ENCODE measurements around the gene RPS24.

The RPS24 gene

GRCh38 chr10:78058562-78058961 lies 24.9 kb downstream of the RPS24 start:
- TF ChIP-seq GATA3 (IDR thresholded peaks at IDR 0.05; ENCODE audit: low read depth, low read length) (no peak), GATA2 (IDR thresholded peaks at IDR 0.05; ENCODE audit: low read depth, low read length) (no peak)

GRCh38 chr10:78059906-78060702 lies 26.4 kb downstream of the RPS24 start:
- TF ChIP-seq GATA2 (IDR thresholded peaks at IDR 0.05; ENCODE audit: low read depth, low read length): no peak
- TF ChIP-seq GATA3 (IDR thresholded peaks at IDR 0.05; ENCODE audit: low read depth, low read length): no peak

DNA sequence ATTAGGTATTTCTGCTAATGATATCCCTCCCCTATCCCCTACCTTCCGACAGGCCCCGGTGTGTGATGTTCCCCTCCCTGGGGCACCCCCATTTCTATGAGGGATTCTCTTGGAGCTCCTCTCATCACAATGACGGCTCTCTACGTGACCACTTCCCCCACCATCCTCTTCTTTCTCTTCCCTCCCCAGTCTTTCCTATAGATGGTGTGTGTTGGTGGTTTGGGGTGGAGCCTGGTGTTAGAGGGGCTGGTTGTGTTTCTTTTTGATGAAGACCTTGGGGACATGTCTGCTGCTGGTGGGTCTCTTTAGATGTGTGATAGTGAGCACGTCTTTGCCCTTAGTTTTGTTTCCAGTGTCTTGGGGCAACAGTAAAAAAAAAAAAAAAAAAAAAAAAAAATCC lies 28.6 kb downstream of the RPS24 start:
- TF ChIP-seq GATA3 (IDR thresholded peaks at IDR 0.05; ENCODE audit: low read depth, low read length): no peak
- no peak for TF ChIP-seq GATA2 (IDR thresholded peaks at IDR 0.05; ENCODE audit: low read depth, low read length)

DNA sequence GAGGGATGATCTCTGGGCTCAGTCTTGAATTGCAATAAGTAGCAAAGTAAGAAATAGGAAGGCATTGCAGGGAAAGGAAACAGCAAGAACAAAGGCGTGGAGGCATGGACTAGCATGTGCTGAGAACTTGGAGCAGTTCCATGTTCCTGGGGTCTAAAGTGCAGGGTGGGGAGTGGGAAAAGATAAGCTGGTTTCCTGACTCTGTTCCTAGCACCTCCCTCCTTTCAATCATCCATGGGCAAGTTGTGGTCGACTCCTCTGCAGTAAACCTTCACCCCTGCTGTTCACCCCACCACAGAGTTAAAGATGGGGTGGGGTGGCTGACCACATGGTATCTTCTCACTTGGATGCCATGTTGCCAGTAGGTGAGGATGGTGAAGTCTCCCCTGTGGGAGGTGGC lies 29.6 kb downstream of the RPS24 start:
- TF ChIP-seq GATA3 (IDR thresholded peaks at IDR 0.05; ENCODE audit: low read depth, low read length) (no peak), GATA2 (IDR thresholded peaks at IDR 0.05; ENCODE audit: low read depth, low read length) (no peak)

- no peak for TF ChIP-seq GATA2 (IDR thresholded peaks at IDR 0.05; ENCODE audit: low read depth, low read length)
- no peak for TF ChIP-seq GATA3 (IDR thresholded peaks at IDR 0.05; ENCODE audit: low read depth, low read length)
Observed at GRCh38 chr10:78065611-78066010, 31.9 kb downstream of the RPS24 start.

DNA sequence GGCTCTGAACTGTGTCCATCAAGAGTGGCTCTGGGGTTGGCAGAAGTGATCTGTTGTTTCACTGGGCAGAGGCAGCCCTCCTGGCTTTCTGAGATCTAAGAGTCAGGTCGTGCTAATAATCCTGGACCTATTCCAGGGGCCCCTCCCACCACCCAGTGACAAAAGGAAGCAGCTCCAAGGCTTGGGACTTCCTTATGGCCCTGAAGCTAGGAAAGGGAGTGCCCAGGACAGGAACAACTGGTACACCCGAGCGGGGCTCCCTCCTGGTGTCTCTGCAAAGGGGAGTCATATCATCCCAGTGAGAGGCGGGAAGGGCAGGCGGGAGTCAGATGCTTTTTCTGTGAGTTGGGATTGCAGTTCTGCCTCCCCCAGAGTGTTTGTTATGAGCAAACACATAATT lies 32.3 kb downstream of the RPS24 start:
- TF ChIP-seq GATA2 (IDR thresholded peaks at IDR 0.05; ENCODE audit: low read depth, low read length) (no peak), GATA3 (IDR thresholded peaks at IDR 0.05; ENCODE audit: low read depth, low read length) (no peak)

DNA sequence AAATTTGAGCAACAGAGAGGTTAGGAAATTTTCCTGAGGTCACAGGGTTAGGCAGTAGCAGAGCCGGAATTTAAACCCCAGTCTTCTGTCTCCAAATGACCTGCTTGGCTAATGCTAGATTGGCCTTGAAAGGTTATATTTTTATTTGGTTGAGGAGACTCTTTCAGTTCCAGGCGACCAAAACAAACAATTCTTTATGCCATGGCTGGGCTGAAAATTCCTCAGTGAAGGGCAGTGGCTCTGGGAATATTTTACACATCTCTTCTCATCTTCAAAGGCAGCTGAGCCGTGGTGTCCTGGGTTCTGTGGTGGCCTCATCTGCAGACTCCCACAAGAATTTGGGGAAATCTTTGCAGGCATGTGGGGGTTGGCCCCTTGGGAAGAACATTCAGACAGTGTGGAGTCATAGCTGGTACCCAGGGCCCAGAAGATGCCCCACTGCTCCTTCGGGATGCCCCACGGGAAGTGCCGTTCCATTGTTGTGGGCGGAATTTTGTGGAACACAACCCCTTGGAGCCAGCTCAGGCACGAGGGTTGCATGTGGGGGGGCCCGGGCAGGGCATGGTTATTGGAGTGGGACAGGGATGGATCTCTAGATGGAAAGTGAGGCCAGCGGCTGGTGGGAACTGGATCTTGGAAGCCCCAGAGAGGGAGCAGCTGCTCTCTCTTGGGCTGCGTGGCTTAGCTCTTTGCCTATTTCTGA lies 33.2 kb downstream of the RPS24 start:
- TF ChIP-seq GATA3 (IDR thresholded peaks at IDR 0.05; ENCODE audit: low read depth, low read length) (no peak), GATA2 (IDR thresholded peaks at IDR 0.05; ENCODE audit: low read depth, low read length) (no peak)

DNA sequence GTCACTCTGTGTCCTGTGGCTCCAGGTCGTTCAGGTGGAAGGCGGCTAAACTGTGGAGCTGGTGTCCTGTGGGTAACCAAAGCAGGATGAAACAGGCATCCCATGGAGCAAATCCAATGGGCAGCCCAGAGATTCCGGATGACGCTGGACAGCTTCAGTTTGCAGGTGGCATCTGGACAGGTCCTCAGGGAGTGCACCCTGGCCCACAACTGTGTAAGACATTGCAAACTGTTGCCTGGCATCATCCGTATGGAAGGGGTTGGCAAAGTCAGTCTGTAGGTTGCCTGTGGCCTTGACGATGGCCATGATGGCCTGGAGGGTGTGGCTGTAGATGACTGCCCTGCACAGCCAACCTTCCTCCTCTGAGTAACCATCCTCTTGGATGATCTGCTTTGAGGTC lies 35.5 kb downstream of the RPS24 start:
- TF ChIP-seq GATA3 (IDR thresholded peaks at IDR 0.05; ENCODE audit: low read depth, low read length) (no peak), GATA2 (IDR thresholded peaks at IDR 0.05; ENCODE audit: low read depth, low read length) (no peak)

DNA sequence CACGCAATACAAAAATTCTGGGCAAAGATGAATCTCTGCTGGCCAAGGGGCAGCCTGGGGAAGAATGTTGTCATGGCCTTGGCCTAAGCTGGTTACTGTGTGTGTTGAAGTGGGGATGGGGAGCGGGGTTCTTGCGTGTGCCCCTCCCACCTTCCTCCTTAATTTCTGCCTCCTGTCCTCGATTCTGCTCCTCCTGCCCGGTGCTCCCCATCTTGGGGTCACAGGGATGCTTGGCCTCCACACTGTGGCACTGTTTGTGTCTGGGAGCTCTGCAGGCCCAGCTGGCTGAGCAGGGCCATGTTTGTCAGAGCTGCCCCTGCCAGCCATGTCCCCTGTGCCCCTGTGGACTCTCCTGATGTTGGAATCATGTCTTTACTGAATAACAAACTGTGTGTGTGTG lies 37.1 kb downstream of the RPS24 start:
- TF ChIP-seq GATA3 (IDR thresholded peaks at IDR 0.05; ENCODE audit: low read depth, low read length): no peak

DNA sequence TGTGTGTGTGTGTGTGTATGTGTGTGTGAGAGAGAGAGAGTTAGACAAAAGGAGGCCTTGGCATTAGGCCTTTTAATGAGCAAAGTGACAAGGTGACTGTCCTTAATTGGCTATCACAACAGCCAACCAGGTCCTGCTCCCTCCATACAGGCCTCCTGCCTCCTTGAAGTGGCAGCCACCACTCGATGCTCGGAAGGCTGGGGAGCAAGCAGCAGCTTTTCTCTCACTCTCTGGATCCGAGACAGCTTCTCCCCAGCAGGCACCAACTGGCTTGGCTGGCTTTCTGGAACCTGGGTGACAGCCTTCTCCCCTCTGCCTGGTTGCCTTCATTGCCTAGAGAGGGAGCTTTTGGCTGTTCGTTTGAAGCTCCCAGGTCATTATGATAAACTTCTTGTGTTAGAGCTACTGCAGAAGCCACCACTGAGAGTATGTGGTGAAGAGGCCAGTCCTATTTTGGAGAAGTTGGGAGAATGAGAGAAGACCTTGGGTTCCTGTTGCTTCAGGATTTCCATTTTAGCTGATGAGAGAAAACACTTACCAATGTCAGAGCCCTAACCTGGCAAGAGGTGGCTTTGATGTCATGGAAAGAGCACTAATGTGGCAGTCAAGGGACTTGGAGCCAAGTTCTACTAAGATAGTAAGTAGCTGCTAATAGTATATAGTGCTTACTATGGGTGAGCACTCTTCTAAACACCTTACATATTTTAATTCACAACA lies 37.6 kb downstream of the RPS24 start:
- TF ChIP-seq GATA3 (IDR thresholded peaks at IDR 0.05; ENCODE audit: low read depth, low read length): no peak
- TF ChIP-seq GATA2 (IDR thresholded peaks at IDR 0.05; ENCODE audit: low read depth, low read length): no peak

DNA sequence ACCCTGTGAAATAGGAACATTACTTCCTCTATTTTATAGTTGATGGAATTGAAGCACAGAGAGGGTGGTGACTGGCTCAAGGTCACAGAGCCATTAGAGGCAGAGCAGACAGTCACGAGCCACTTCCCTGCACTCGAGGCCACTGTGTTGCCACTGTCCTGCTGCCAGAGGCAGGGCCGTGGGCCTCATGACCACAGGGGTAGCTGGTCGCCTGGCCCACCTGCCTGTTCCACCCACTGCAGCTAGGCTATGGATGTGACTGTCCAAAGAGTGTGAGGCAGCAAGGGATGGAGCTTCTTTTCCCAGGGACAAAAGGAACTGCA lies 38.2 kb downstream of the RPS24 start:
- TF ChIP-seq GATA2 (IDR thresholded peaks at IDR 0.05; ENCODE audit: low read depth, low read length) (no peak), GATA3 (IDR thresholded peaks at IDR 0.05; ENCODE audit: low read depth, low read length) (no peak)

DNA sequence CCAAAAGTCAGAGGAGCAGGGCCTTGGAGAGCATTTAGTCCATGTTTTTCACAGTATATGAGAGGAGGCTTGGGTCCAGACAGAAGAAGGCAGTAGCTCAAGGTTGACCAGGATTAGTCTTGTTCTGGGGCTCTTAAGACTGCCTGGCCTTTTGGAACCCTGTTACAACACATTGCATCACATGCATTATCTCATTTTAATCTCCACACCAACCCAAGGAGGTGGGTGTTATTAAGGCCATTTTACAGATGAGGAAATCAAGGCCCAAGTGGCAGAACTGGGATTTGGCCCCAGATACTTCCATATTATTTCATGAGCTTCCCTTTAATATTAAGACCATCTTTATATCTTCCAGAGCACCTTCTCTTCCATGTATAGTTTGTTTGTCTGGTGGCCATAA lies 38.8 kb downstream of the RPS24 start:
- TF ChIP-seq GATA2 (IDR thresholded peaks at IDR 0.05; ENCODE audit: low read depth, low read length) (no peak), GATA3 (IDR thresholded peaks at IDR 0.05; ENCODE audit: low read depth, low read length) (no peak)

GRCh38 chr10:78078539-78079330 lies 45.1 kb downstream of the RPS24 start:
- no peak for TF ChIP-seq GATA3 (IDR thresholded peaks at IDR 0.05; ENCODE audit: low read depth, low read length)
- TF ChIP-seq GATA2 (IDR thresholded peaks at IDR 0.05; ENCODE audit: low read depth, low read length): no peak

DNA sequence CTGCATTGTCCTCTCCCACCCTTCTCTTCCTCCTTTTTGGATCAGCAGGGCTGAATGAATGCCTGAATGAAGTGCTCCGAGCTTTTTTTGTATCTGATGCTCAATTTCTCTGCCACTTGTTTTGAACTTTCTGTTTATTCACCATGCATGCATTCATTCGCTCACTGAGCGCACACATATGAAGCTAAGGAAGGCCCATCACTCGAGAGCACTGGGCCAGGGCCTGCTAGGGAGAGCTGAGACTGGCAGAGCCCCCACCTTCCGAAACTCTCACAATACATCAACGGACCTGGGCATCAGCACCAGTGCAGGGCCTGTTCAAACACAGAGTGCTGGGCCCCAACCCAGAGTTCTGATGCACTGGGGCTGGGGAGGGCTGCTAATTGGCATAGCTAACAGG lies 45.7 kb downstream of the RPS24 start:
- TF ChIP-seq GATA2 (IDR thresholded peaks at IDR 0.05; ENCODE audit: low read depth, low read length): no peak
- no peak for TF ChIP-seq GATA3 (IDR thresholded peaks at IDR 0.05; ENCODE audit: low read depth, low read length)

Measured in SH-SY5Y (cell line).